BE2C (cell line): ENCODE measurements around the gene SRR. TPM values are rescaled to one million over a fixed set of nuclear protein-coding genes. Genes with fewer than 3 reads are reported as not detected.
"Not testable (repeated sequence)": the region's sequence is repeated elsewhere in the genome, so short reads cannot be mapped to it uniquely, and the experiment has no call there.

Experiments
- DNase-seq: peaks from one replicate; pipeline ENCODE4 v3.0.0-alpha.2; 2020
- H3K27me3 ChIP-seq: fragments of 250-450 bp; sonication (Bioruptor Pico); 2 replicates; pipeline ENCODE4 v1.5.1; 2020; ENCODE audit warnings: mild to moderate bottlenecking
- H3K36me3 ChIP-seq: fragments of 250-450 bp; sonication (Bioruptor Pico); 2 replicates; pipeline ENCODE4 v1.5.1; 2020; ENCODE audit warnings: mild to moderate bottlenecking
- H3K4me1 ChIP-seq: fragments of 250-450 bp; sonication (Bioruptor Pico); 2 replicates; pipeline ENCODE4 v1.5.1; 2020
- H3K4me3 ChIP-seq: 2 replicates; pipeline ENCODE4 v1.5.1; 2011; ENCODE audit warnings: low read depth, low read length
- H3K9me3 ChIP-seq: fragments of 250-450 bp; sonication (Bioruptor Pico); 2 replicates; pipeline ENCODE4 v1.5.1; 2020
- polyA plus RNA-seq: library from polyadenylated mRNA; unstranded; fragments of >200 nt; gene quantifications from one replicate; pipeline ENCODE4 v1.2.1, GENCODE V29; 2012; ENCODE audit warnings: low read depth, missing spikeins; ENCODE audit not compliant: insufficient read length, insufficient read depth
- TF ChIP-seq, protein P1 (sequence below): IDR thresholded peaks from 2 replicates; pipeline ENCODE4 v1.5.1; 2012; ENCODE audit warnings: mild to moderate bottlenecking, low read depth, low read length

SRR gene, protein sequence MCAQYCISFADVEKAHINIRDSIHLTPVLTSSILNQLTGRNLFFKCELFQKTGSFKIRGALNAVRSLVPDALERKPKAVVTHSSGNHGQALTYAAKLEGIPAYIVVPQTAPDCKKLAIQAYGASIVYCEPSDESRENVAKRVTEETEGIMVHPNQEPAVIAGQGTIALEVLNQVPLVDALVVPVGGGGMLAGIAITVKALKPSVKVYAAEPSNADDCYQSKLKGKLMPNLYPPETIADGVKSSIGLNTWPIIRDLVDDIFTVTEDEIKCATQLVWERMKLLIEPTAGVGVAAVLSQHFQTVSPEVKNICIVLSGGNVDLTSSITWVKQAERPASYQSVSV
- polyA plus RNA-seq: 3.6 TPM

GRCh38 chr17:2303204-2304188 is at the start of gene SRR, which contains the start of gene SMG6:
SRR (plus strand) TSS chr17:2303950; CDS start chr17:2315561, 11,611 bp downstream.
SMG6 (minus strand) TSS chr17:2303785; CDS start chr17:2303720, 65 bp downstream.
- H3K36me3 ChIP-seq: no peaks in the 10 kb centered on the region
- no peaks in the 10 kb centered on the region for H3K4me1 ChIP-seq
- TF ChIP-seq, protein P1, sequence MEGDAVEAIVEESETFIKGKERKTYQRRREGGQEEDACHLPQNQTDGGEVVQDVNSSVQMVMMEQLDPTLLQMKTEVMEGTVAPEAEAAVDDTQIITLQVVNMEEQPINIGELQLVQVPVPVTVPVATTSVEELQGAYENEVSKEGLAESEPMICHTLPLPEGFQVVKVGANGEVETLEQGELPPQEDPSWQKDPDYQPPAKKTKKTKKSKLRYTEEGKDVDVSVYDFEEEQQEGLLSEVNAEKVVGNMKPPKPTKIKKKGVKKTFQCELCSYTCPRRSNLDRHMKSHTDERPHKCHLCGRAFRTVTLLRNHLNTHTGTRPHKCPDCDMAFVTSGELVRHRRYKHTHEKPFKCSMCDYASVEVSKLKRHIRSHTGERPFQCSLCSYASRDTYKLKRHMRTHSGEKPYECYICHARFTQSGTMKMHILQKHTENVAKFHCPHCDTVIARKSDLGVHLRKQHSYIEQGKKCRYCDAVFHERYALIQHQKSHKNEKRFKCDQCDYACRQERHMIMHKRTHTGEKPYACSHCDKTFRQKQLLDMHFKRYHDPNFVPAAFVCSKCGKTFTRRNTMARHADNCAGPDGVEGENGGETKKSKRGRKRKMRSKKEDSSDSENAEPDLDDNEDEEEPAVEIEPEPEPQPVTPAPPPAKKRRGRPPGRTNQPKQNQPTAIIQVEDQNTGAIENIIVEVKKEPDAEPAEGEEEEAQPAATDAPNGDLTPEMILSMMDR: no peak
- H3K27me3 ChIP-seq: no peaks in the 10 kb centered on the region
- peak within 1 kb of the TSS; percentile 82 for H3K4me3 ChIP-seq
- H3K9me3 ChIP-seq: no peaks in the 10 kb centered on the region
- peak; percentile 88 for DNase-seq

GRCh38 chr17:2258830-2259229 is 44.9 kb upstream of the SRR start:
- not testable (repeated sequence) for H3K36me3 ChIP-seq, H3K9me3 ChIP-seq, H3K27me3 ChIP-seq, H3K4me3 ChIP-seq, H3K4me1 ChIP-seq, DNase-seq

- H3K36me3 ChIP-seq: no peaks in the 10 kb centered on the region
- H3K4me3 ChIP-seq: no peak overlapping the region
- TF ChIP-seq, protein P1: no peak
- DNase-seq: no peak
- H3K4me1 ChIP-seq: no peaks in the 10 kb centered on the region
- H3K27me3 ChIP-seq: no peaks in the 10 kb centered on the region
- no peaks in the 10 kb centered on the region for H3K9me3 ChIP-seq
Measured at GRCh38 chr17:2259769-2260536, 43.8 kb upstream of the SRR start.

GRCh38 chr17:2262135-2262587 is 41.6 kb upstream of the SRR start:
- Histone ChIP-seq H3K9me3 (no peaks in the 10 kb centered on the region), H3K4me1 (no peaks in the 10 kb centered on the region), H3K4me3 (no peak overlapping the region), H3K27me3 (no peaks in the 10 kb centered on the region), H3K36me3 (no peaks in the 10 kb centered on the region)
- no peak for DNase-seq
- TF ChIP-seq, protein P1: no peak

DNA sequence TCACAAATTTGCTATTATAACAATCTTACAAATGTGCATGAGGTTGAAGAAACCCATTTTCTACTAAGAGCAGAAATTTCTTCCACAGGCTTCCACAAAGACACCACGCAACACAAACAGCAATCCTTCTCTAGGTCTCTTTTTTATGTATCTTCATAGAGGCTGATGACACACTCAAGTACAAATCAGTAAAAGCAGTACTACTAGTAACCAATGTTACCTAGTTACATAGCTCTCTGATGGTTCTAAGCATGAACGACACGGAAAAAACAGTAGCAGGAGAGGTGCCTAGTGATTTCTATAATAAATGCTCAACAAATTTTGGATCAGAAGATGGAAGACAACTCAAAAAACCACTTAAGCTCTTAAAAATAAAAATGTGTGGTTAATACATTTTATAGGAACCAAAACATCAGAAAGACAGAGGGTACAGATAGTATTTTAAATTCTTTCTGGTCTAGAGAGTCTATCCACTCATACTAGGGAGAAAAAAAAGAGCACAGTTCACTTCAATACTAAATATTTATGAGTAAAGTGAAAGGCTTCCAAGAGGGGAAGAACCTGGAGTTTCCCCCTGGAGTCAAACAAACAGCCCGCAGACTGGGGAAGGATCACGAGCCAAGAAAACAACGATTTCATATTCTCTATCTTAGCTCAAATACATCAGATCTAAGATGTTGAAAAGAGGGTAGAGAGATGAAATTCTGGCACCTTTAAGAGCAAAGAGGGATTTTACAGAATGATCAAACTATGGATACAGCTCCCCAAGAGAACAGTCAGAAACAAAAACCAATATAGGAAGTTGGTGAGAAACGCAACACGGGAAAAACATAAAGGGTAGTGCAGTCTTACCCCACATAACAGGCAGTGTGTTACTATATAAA is 40.3 kb upstream of the SRR start:
- no peaks in the 10 kb centered on the region for H3K4me1 ChIP-seq
- H3K4me3 ChIP-seq: no peak overlapping the region
- TF ChIP-seq, protein P1: no peak
- H3K9me3 ChIP-seq: no peaks in the 10 kb centered on the region
- DNase-seq: no peak
- H3K27me3 ChIP-seq: no peaks in the 10 kb centered on the region
- no peaks in the 10 kb centered on the region for H3K36me3 ChIP-seq
